Measurements from ENCODE around the gene TXNDC15. TPM values are rescaled to one million over a fixed set of nuclear protein-coding genes. Genes with fewer than 3 reads are reported as not detected.

The TXNDC15 gene
- total RNA-seq, 1 experiment from 2014 or later = 31.3 TPM

- Histone ChIP-seq H4K20me1 (ENCODE audit: control insufficient read depth, insufficient read depth, insufficient read length) (no peaks in the 10 kb centered on the region), H2BK12ac (ENCODE audit: insufficient read length, low read depth, low read length) (no peak overlapping the region), H3K9me3 (ENCODE audit: control insufficient read depth, low read depth, low read length) (no peaks in the 10 kb centered on the region), H2BK20ac (ENCODE audit: low read depth, low read length, poor library complexity, severe bottlenecking) (no peak overlapping the region), H3T11ph (ENCODE audit: low read length) (no peak overlapping the region), H3K23me2 (ENCODE audit: insufficient read length, low read depth, low read length, poor library complexity, severe bottlenecking) (no peaks in the 10 kb centered on the region), H3K27me3 (ENCODE audit: insufficient read depth, low read length) (no peaks in the 10 kb centered on the region), H3K4ac (ENCODE audit: low read depth, low read length) (no peak overlapping the region), H2BK15ac (ENCODE audit: low read depth, low read length) (no peak overlapping the region), H3K18ac (ENCODE audit: insufficient read length, low read depth, low read length) (no peak overlapping the region), H3K4me1 (ENCODE audit: insufficient read depth, low read length) (0 out of 2 replicates have a peak, but pooled peaks cover 3% of the 10 kb centered on the region), H3K56ac (ENCODE audit: insufficient read length, low read depth, low read length) (no peak overlapping the region), H3K79me2 (ENCODE audit: insufficient read depth, low read length) (no peaks in the 10 kb centered on the region), H4K91ac (ENCODE audit: insufficient read length, low read depth, low read length) (peak overlapping the region; percentile 53), H2AK5ac (ENCODE audit: insufficient read length, low read length) (no peak overlapping the region), H2AFZ (ENCODE audit: low read length) (no peak overlapping the region), H4K5ac (ENCODE audit: insufficient read length, low read depth, low read length) (no peak overlapping the region), H3K14ac (ENCODE audit: insufficient read depth, low read length) (no peak overlapping the region), H3K79me1 (ENCODE audit: insufficient read depth, low read depth, low read length, poor library complexity, severe bottlenecking) (no peaks in the 10 kb centered on the region), H3K27ac (ENCODE audit: insufficient read length, low read depth, low read length) (no peak overlapping the region), H3K23ac (ENCODE audit: insufficient read length, low read depth, low read length) (no peak overlapping the region), H3K9ac (ENCODE audit: extremely low read depth, insufficient read length, low read length) (no peak overlapping the region), H2BK5ac (ENCODE audit: insufficient read length, low read length) (no peak overlapping the region), H2BK120ac (ENCODE audit: low read depth, low read length, poor library complexity, severe bottlenecking) (no peak overlapping the region), H4K8ac (replicated peaks; ENCODE audit: insufficient read length, low read depth, low read length) (no peak overlapping the region), H3K4me2 (ENCODE audit: insufficient read depth, insufficient read length, low read length) (no peak overlapping the region)
- TF ChIP-seq, protein P1, sequence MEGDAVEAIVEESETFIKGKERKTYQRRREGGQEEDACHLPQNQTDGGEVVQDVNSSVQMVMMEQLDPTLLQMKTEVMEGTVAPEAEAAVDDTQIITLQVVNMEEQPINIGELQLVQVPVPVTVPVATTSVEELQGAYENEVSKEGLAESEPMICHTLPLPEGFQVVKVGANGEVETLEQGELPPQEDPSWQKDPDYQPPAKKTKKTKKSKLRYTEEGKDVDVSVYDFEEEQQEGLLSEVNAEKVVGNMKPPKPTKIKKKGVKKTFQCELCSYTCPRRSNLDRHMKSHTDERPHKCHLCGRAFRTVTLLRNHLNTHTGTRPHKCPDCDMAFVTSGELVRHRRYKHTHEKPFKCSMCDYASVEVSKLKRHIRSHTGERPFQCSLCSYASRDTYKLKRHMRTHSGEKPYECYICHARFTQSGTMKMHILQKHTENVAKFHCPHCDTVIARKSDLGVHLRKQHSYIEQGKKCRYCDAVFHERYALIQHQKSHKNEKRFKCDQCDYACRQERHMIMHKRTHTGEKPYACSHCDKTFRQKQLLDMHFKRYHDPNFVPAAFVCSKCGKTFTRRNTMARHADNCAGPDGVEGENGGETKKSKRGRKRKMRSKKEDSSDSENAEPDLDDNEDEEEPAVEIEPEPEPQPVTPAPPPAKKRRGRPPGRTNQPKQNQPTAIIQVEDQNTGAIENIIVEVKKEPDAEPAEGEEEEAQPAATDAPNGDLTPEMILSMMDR (conservative IDR thresholded peaks at IDR 0.05) = no peak
- DNase-seq = no peak
- no peaks in the 10 kb centered on the region for H3K9me3 Mint-ChIP-seq
- no peaks in the 10 kb centered on the region for H3K27me3 Mint-ChIP-seq (ENCODE audit: low read depth)
- H3K4me3 Mint-ChIP-seq = no peak overlapping the region; a peak in 1 of 5 replicates
- peaks cover 0 to 10% (median 0%) of the 10 kb centered on the region in 3 experiments; a peak in 2 of 7 replicates for H3K36me3 Mint-ChIP-seq (ENCODE audit: insufficient read depth in 1 of 3, low read depth in 3 of 3)
- no CpG with 5 or more reads among the region's 10 CpGs for WGBS (ENCODE audit: extremely low coverage, insufficient read length, low lambda C conversion rate)
- H3K27ac Mint-ChIP-seq = peak overlapping the region in 1 of 3 experiments; percentile 48; a peak in 1 of 7 replicates
- H3K4me1 Mint-ChIP-seq = peaks cover 5 to 8% of the 10 kb centered on the region in 2 experiments
Measured at GRCh38 chr5:134902071-134902801, 28.1 kb downstream of the TXNDC15 start.
